GOT3 (cell line): Measurements from ENCODE around the gene BUD13.
"Not testable (repeated sequence)": the region's sequence is repeated elsewhere in the genome, so short reads cannot be mapped to it uniquely, and the experiment has no call there.

Experiments
- DNase-seq: peaks from one replicate; lab custom pipeline; 2025; ENCODE audit warnings: mixed read lengths; lab: John Stamatoyannopoulos, UW

BUD13 gene

DNA sequence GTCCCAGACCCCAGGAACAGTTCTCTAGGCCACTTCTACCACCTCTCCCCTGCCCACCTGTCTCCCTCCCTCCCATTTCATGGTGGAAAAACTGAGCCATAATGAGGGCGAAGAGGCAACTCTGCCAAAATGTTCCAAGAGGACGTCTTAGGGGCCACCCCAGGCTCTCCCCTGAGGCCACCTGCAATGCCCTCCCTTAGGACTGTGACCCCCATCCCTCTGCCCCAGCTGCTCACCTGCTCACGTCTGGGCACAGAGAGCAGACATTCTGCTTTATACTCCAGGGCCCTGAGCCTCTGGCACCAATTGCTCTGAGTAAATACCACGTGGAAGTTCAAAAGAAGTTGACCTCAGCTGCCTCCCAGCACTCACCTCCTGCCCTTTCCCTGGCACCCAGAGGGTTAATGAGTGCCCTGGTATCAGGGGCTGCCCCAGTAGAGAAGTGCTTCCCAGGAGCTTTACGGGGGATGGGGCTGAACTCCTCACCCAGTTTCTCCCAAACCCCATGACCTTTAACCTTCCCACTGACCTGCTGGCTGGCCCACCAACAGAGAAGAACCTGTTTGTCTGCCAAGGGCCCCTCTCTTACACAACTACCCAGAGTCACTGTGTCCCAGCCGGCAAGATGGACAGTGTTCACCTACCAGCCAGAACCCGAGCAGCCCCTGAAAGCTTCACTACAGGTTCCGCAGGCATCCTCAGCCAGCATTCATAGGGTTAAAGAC, 19.5 kb upstream of the BUD13 start:
- DNase-seq: no peak

- DNase-seq: no peak
Observed at GRCh38 chr11:116791813-116792143, 19.0 kb upstream of the BUD13 start, which contains the start of gene APOA5. Gene APOA5, minus strand, starts transcription at chr11:116791879. Its CDS starts 19 bp downstream, at chr11:116791860.

DNA sequence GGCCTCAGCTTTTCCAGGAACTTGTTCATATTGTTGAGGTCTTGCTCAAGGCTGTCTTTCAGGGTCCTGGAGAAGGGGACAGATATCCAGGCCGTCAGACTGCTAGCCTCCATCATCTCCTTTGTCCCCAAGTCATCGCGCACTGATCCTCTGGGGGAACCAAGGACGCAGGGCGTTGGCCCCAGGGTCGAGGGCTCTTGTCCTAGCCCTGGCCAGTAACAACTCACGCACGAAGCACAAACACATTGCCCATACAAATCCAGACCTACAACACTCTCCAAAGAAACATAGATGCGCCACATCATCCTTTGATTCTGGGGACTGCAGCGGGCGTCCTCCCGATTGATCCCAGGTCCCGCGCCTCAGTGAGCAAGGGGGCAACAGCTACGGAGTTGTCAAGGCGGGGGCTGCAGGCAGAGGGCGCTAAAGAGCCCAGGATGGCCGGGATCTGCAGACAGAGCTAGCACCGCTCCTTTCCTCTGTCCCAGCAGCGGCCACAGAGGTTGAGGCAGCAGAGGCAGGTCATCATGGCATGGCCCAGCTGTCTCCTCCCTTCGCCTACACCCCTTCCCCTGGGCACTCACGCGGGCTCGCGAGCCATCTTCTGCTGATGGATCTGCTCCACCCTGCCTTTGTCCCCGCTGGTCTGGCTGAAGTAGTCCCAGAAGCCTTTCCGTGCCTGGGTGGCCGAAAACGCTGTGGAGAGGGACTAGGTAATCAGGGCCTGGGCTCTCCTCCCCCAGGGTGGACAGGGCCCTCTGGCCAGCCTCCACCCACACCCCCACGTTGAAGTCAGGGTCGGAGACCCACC, 18.4 kb upstream of the BUD13 start:
- DNase-seq: no peak

DNA sequence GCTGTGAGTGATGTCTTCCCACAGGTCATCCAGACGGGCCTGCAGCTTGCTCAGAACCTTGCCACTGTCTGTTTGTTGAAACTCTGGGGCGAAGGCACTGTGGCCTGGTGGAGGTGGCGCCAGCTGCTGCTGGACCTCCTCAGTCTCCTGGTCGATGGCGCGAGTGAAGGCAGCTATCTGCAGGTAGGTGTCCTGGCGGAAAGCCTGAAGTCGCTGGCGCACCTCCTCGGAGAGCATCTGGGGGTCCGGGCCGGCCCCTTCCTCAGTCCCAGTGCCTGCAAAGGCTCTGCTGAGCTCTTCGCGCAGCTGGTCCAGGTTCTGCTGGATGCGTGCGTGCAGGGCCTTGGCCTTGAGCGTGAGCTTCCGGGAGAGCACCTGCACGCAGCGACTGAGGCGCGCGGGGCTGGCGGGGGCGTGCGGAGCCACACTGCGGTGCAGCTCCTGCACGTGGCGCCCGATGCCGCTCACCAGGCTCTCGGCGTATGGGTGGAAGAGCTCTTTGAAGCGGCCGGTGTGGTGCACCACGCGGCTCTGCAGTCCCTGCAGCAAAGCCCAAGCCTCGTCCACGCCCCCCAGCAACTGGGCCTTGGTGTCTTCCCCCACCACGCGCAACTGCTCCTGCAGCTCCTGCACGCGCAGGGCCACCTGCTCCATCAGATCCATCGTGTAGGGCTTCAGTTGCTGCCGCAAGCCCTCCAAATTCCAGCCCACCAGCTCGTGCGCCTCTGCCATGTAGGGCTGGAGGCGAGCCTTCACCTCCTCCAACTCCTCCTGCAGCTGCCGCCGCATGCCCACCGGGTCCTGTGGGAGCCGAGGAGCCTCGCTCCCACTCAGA, 17.6 kb upstream of the BUD13 start:
- no peak for DNase-seq

GRCh38 chr11:116788975-116789374, 16.2 kb upstream of the BUD13 start:
- DNase-seq: no peak

- no peak for DNase-seq
Observed at GRCh38 chr11:116788534-116788933, 15.7 kb upstream of the BUD13 start.

- DNase-seq: peak; percentile 34
Observed at GRCh38 chr11:116787786-116788486, 15.1 kb upstream of the BUD13 start, which contains the start of gene ZPR1. Gene ZPR1, minus strand, starts transcription at chr11:116788023. Its CDS starts 33 bp downstream, at chr11:116787990.

- DNase-seq: no peak
Observed at GRCh38 chr11:116787436-116787785, 14.6 kb upstream of the BUD13 start.

GRCh38 chr11:116786966-116787365, 14.2 kb upstream of the BUD13 start:
- DNase-seq: no peak

GRCh38 chr11:116786326-116786725, 13.5 kb upstream of the BUD13 start:
- DNase-seq: no peak

GRCh38 chr11:116782728-116783127, 9.9 kb upstream of the BUD13 start:
- DNase-seq: no peak

GRCh38 chr11:116778556-116778955, 5.8 kb upstream of the BUD13 start:
- no peak for DNase-seq

DNA sequence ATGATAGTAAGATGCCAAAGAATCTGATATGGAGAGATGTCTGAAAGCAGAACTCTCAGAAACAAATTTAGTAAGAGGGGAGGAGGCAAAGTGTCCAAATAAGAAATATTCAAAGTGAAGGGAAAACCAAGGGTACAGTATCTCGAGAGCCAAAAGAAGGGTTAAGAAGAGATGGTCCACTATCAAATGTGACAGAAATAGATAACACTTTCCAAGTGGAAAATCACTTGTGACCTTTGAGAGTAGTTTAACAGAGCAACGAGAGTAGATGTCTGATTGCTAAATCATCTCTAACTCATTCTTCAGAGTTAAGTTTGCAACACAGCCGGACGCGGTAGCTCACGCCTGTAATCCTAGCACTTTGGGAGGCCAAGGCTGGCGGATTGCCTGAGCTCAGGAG, 4.3 kb upstream of the BUD13 start:
- DNase-seq: no peak

- no peak for DNase-seq
Observed at GRCh38 chr11:116776522-116776984, 3.8 kb upstream of the BUD13 start.

GRCh38 chr11:116775975-116776374, 3.2 kb upstream of the BUD13 start:
- DNase-seq: no peak

GRCh38 chr11:116774661-116775060, 1.9 kb upstream of the BUD13 start:
- no peak for DNase-seq

- DNase-seq: no peak
Observed at GRCh38 chr11:116773203-116774097, 663 bp upstream of the BUD13 start.

- no peak for DNase-seq
Observed at GRCh38 chr11:116771935-116772334, 852 bp downstream of the BUD13 start.

DNA sequence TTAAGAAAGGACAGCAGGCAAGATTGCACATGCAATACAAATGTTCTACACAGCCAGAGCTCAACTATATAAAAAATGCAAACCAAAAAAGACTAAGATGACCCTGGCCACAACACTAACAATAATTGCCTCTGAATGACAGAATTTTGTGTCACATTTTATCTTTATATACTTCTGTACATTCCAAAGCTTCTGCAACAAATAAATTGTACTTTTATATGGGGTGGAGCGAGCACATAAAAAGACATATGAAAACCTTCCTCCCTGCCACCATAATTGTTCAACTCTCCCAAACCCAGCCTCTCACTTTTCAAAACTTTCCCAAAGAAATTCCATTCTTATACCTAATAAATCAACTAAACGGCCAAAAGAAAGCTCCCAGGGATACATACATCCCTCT, 10.7 kb downstream of the BUD13 start:
- no peak for DNase-seq

- not testable (repeated sequence) for DNase-seq
Observed at GRCh38 chr11:116756044-116756443, 16.7 kb downstream of the BUD13 start.
